Astrocyte of the spinal cord (primary cell): Measurements from ENCODE around the gene SLC9A9.

Experiments
- DNase-seq: peaks from one replicate; pipeline ENCODE4 v3.0.0; 2011; ENCODE audit warnings: low read depth, low spot score
- H3K4me3 ChIP-seq: 2 replicates; pipeline ENCODE4 v1.5.1; 2011; ENCODE audit warnings: low read depth, mild to moderate bottlenecking, low read length, moderate library complexity
- in situ Hi-C: cut with HindIII; loops from 2 replicates; pipeline ENCODE4 v1.10.0; 2017; ENCODE audit warnings: low sequenced_read_pairs
- TF ChIP-seq, protein P1 (sequence below): IDR thresholded peaks from 2 replicates; pipeline ENCODE4 v1.5.1; 2012; ENCODE audit warnings: low read depth, mild to moderate bottlenecking, low read length, inconsistent platforms

The SLC9A9 gene

DNA sequence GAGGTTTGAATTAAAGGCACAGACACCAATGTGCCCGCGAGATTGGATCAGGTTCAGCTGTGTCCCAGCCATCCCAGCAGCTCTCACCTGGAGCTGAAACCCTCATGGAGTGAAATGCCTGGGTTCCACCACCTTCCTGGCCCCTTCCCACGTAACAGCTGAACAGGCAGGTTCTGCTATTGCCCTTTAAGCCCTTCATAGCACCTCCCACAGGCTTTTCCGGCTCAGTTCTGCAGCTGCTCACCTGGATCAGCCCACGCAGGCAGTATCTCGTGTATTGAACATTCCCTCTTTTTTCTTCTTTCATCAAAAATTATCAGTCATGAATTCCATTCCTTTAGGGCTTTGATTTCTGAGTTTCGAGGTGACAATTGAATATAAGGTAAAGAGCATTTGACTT, 129.8 kb downstream of the SLC9A9 start:
- in situ Hi-C loops: no loop called here
- TF ChIP-seq, protein P1, sequence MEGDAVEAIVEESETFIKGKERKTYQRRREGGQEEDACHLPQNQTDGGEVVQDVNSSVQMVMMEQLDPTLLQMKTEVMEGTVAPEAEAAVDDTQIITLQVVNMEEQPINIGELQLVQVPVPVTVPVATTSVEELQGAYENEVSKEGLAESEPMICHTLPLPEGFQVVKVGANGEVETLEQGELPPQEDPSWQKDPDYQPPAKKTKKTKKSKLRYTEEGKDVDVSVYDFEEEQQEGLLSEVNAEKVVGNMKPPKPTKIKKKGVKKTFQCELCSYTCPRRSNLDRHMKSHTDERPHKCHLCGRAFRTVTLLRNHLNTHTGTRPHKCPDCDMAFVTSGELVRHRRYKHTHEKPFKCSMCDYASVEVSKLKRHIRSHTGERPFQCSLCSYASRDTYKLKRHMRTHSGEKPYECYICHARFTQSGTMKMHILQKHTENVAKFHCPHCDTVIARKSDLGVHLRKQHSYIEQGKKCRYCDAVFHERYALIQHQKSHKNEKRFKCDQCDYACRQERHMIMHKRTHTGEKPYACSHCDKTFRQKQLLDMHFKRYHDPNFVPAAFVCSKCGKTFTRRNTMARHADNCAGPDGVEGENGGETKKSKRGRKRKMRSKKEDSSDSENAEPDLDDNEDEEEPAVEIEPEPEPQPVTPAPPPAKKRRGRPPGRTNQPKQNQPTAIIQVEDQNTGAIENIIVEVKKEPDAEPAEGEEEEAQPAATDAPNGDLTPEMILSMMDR: no peak
- H3K4me3 ChIP-seq: no peak overlapping the region
- no peak for DNase-seq

DNA sequence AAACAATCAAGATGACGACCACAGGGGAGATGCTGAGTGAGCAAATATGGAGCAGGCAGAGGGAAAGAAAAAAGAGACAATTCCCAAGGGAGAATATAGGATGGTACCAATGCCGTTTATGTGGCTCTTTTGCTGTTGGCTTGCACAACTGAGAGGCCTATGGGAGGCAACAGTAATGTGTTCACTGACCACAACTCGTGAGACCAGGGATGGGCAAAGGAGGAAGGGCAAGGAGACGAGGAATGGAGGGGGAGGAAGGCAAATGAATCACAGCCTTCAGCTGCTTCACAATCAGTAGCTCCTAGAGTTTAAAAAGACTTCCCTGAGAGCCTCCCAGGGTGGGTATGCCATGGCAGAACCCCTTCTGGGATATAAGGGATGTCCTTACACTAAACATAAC, 131.5 kb downstream of the SLC9A9 start:
- in situ Hi-C loops: no loop called here
- TF ChIP-seq, protein P1: no peak
- no peak overlapping the region for H3K4me3 ChIP-seq
- DNase-seq: no peak

GRCh38 chr3:143712522-143712921, 135.7 kb downstream of the SLC9A9 start:
- H3K4me3 ChIP-seq: no peak overlapping the region
- no peak for DNase-seq
- TF ChIP-seq, protein P1: no peak
- in situ Hi-C loops: no loop called here

GRCh38 chr3:143707848-143708247, 140.4 kb downstream of the SLC9A9 start:
- DNase-seq: peak; percentile 36
- TF ChIP-seq, protein P1: no peak
- in situ Hi-C loops: no loop called here
- no peak overlapping the region for H3K4me3 ChIP-seq

DNA sequence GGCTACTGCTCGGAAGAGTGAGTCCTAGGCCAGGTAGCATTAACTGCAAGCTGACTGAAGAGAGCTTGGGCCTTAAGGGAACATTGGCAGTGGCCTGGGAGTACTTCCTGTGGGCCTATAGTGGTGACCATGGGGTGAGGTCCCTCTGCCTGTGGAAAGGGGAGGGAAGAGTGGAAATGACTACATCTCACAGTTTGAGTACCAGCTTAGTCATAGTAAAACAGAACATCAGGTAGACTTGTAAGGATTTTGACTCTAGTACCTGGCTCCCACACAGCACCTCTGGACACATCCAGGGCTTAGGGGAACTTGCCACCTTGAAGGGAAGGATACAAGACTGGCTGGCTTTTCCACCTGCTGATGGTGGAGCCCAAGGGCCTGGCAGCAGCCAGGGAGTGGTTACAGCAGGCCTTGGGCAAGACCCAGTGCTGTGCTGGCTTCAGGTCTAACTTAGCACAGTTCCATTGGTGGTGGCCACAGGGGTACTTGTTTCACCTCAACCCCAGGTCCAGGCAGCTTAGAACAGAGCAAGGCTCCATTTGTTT, 147.8 kb downstream of the SLC9A9 start:
- DNase-seq: no peak
- TF ChIP-seq, protein P1: no peak
- H3K4me3 ChIP-seq: no peak overlapping the region
- in situ Hi-C loops: no loop called here

DNA sequence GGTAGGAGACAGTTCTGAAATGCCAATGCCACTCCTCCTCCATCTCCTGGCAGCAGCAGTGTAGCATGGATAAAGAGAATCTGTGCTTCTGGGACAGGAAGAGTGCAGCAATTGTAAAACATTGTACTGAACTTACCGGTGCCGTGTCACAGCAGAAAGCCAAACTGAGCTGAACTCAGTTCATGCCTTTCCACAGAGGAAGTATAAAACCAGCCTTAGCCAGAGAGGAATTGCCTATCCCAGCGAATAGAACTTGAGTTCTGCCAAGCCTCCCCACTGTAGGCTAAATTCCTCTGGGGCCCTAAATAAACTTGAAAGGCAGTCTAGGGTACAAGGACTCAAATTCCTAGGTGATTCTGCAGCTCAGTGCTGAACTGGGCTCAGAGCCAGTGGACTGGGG, 148.8 kb downstream of the SLC9A9 start:
- TF ChIP-seq, protein P1: no peak
- DNase-seq: no peak
- in situ Hi-C loops: no loop called here
- no peak overlapping the region for H3K4me3 ChIP-seq
